ENCODE data around the gene COL25A1. TPM values are rescaled to one million over a fixed set of nuclear protein-coding genes. Genes with fewer than 3 reads are reported as not detected.

The COL25A1 gene
- total RNA-seq, 1 donor from 2014 or later = 5.6 TPM

- Histone ChIP-seq H3K27ac (no peak within 1 kb of the TSS), H3K27me3 (no peaks in the 10 kb centered on the region), H3K9me3 (no peaks in the 10 kb centered on the region), H3K4me3 (peak within 1 kb of the TSS; percentile 67 to 74), H3K4me1 (no peaks in the 10 kb centered on the region), H3K36me3 (no peaks in the 10 kb centered on the region)
- TF ChIP-seq CTCF (IDR thresholded peaks at IDR 0.05) = no peak
- intact Hi-C loops (cut with DNase I) = no loop called here
- DNase-seq (ENCODE audit: low spot score in 2 of 2) = no peak
Measured at GRCh38 chr4:108762559-108763225, 539.8 kb downstream of the COL25A1 start, which contains the start of gene ETNPPL. TSS of gene ETNPPL (minus strand) at chr4:108763053. CDS start at chr4:108762898, 155 bp downstream.

Other genes starting within 250 kb of the COL25A1 start
- 20.1 TPM for gene SEC24B, start 131.2 kb upstream of the COL25A1 start, total RNA-seq

All from ascending aorta (tissue), 2 donors.